ENCODE measurements around the gene PDE6G.

DNA sequence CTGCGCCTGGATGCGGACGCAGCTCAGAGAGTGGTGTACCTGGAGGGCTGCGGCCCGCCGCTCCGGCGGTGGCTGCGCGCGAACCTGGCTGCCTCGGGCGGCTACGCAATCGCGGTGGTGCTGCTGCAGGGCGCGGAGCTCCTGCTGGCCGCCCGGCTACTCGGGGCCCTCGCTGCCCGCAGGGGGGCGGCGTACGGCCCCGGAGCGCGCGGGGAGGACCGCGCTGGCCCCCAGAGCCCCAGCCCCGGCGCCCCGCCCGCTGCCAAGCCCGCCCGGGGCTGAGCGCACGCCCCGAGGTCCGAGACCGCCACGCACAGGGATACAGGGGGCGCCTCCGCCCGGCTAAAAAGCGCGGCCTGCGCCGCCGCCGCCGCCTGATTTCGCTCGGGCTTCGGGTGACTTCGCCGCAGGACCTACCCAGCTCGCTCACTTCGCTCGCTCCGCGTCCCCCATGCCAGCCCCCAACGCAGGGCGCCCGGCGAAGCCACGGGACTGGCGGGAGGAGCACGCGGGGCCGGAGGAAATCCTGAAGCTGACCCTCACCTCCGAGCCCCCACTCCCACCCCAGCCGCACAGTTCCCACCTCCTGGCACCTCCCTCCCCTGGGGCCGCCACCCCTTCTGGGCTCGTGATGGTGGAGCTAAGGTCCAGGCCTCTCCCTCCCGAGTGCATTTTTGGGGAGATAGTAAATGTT is 8.2 kb downstream of the PDE6G start:
- TF ChIP-seq, protein P1, sequence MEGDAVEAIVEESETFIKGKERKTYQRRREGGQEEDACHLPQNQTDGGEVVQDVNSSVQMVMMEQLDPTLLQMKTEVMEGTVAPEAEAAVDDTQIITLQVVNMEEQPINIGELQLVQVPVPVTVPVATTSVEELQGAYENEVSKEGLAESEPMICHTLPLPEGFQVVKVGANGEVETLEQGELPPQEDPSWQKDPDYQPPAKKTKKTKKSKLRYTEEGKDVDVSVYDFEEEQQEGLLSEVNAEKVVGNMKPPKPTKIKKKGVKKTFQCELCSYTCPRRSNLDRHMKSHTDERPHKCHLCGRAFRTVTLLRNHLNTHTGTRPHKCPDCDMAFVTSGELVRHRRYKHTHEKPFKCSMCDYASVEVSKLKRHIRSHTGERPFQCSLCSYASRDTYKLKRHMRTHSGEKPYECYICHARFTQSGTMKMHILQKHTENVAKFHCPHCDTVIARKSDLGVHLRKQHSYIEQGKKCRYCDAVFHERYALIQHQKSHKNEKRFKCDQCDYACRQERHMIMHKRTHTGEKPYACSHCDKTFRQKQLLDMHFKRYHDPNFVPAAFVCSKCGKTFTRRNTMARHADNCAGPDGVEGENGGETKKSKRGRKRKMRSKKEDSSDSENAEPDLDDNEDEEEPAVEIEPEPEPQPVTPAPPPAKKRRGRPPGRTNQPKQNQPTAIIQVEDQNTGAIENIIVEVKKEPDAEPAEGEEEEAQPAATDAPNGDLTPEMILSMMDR (IDR thresholded peaks at IDR 0.05) = no peak
- no peak for TF ChIP-seq EP300 (IDR thresholded peaks at IDR 0.05)
- TF ChIP-seq POLR2A (IDR thresholded peaks at IDR 0.05) = no peak
